Adrenal gland (tissue), 5 donors: Measurements from ENCODE around the gene NPIPA1.
"Not testable (repeated sequence)": the region's sequence is repeated elsewhere in the genome, so short reads cannot be mapped to it uniquely, and the experiment has no call there.

Experiments
- POLR2A ChIP-seq, 2 donors: fragments of 450-650 bp; IDR thresholded peaks; one replicate each; pipeline ENCODE4 v1.6.1; 2017; ENCODE audit warnings: antibody characterized with exemption in 2 of 2, mild to moderate bottlenecking in 2 of 2, moderate library complexity in 1 of 2
- TF ChIP-seq, protein P1 (sequence below), 6 experiments: fragments of 450-650 bp in 4 of 6; fragments of 200-600 bp in 2 of 6; sonication (generic) in 1 of 6; IDR thresholded peaks; 1 replicate in 5 of 6; 2 replicates in 1 of 6; pipeline versions ENCODE4 v1.5.1 to v1.8.0; 2016 to 2021; ENCODE audit warnings: antibody characterized with exemption in 6 of 6, mild to moderate bottlenecking in 2 of 6, moderate library complexity in 1 of 6
- donor health status: DM: no; HTN: no; CAD: no.

DNA sequence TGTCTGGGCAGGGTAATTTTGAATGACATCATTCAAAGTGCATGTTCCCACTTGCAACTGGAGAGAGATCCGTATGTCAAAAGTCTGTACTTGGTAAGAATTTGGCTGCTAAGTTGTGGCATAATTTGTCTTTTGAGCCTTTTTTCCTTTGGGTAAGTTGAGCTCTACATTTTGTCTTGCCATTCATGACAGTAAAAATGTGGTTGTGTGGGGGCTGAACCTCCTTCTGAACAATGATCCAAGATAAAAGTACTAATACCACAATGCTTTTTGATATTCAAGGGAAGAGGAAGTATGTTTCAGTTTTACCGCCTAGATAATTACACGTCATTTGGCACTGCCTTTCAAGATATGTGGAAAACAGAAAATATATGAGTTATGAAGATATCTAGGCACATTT is 5.4 kb downstream of the NPIPA1 start:
- TF ChIP-seq POLR2A (IDR thresholded peaks at IDR 0.05), result not testable (repeated sequence)
- TF ChIP-seq, protein P1, sequence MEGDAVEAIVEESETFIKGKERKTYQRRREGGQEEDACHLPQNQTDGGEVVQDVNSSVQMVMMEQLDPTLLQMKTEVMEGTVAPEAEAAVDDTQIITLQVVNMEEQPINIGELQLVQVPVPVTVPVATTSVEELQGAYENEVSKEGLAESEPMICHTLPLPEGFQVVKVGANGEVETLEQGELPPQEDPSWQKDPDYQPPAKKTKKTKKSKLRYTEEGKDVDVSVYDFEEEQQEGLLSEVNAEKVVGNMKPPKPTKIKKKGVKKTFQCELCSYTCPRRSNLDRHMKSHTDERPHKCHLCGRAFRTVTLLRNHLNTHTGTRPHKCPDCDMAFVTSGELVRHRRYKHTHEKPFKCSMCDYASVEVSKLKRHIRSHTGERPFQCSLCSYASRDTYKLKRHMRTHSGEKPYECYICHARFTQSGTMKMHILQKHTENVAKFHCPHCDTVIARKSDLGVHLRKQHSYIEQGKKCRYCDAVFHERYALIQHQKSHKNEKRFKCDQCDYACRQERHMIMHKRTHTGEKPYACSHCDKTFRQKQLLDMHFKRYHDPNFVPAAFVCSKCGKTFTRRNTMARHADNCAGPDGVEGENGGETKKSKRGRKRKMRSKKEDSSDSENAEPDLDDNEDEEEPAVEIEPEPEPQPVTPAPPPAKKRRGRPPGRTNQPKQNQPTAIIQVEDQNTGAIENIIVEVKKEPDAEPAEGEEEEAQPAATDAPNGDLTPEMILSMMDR (IDR thresholded peaks at IDR 0.05), result not testable (repeated sequence)
